Coronary artery (tissue), 2 donors: ENCODE measurements around the gene TPBGL.

ENCODE experiments used
- DNase-seq: peaks from one replicate; pipeline ENCODE4 v3.0.0-alpha.2; 2017; ENCODE audit warnings: low spot score
- H3K27ac ChIP-seq, 2 donors: fragments of 200-600 bp; sonication (generic); one replicate each; pipeline ENCODE4 v1.5.1; 2016 to 2019
- H3K4me3 ChIP-seq: fragments of 200-600 bp; sonication (generic); 2 replicates; pipeline ENCODE4 v1.5.1; 2016; ENCODE audit warnings: mild to moderate bottlenecking, moderate library complexity
- TF ChIP-seq, protein P1 (sequence below): fragments of 200-600 bp; sonication (generic); IDR thresholded peaks from one replicate; pipeline ENCODE4 v1.5.1; 2019; ENCODE audit warnings: antibody characterized with exemption

TPBGL gene

DNA sequence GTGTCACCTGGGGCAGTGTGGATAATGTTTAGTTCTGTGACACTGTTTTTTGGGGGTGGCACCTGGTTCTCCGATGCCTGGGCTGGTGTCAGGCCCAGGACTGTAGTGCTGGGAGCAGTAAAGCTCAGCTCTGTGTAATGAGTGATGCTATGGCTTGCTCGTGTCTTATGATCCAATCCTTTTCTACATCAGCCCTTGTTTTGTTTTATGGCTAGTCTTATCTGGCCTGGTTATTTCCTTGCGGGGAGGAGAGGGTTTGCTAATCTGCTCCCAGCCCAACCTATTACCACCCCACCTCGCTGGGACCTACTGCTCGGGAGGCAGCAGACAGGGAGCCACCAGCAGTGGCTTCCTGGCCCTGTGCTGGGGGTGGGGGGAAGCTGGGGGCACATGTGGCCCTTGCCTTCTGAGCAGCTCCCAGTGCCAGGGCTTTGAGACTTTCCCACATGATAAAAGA lies 35.0 kb upstream of the TPBGL start:
- Histone ChIP-seq H3K27ac (no peak overlapping the region), H3K4me3 (no peak overlapping the region)
- DNase-seq, result no peak
- TF ChIP-seq, protein P1, sequence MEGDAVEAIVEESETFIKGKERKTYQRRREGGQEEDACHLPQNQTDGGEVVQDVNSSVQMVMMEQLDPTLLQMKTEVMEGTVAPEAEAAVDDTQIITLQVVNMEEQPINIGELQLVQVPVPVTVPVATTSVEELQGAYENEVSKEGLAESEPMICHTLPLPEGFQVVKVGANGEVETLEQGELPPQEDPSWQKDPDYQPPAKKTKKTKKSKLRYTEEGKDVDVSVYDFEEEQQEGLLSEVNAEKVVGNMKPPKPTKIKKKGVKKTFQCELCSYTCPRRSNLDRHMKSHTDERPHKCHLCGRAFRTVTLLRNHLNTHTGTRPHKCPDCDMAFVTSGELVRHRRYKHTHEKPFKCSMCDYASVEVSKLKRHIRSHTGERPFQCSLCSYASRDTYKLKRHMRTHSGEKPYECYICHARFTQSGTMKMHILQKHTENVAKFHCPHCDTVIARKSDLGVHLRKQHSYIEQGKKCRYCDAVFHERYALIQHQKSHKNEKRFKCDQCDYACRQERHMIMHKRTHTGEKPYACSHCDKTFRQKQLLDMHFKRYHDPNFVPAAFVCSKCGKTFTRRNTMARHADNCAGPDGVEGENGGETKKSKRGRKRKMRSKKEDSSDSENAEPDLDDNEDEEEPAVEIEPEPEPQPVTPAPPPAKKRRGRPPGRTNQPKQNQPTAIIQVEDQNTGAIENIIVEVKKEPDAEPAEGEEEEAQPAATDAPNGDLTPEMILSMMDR, result no peak

DNA sequence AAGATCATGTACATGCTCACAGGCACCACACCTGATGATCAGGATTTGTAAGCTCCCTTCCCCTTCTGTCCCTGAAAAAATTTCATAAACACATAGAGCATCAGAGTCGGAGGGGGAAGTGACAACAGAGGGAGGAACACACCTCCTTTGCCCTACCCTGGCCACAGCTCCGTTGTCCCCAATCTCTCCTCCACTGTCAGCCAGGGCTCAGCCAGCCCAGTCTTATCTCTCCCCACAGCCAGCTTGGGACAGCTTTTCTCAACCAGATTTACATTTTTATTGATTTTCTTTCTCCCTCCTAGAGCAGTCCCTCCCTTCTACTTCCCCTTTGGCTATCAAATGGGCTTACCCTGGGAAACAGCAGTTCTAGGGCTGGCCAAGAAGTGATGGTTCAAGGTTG lies 32.1 kb upstream of the TPBGL start:
- Histone ChIP-seq H3K27ac (no peak overlapping the region), H3K4me3 (no peak overlapping the region)
- no peak for DNase-seq
- TF ChIP-seq, protein P1, result no peak

DNA sequence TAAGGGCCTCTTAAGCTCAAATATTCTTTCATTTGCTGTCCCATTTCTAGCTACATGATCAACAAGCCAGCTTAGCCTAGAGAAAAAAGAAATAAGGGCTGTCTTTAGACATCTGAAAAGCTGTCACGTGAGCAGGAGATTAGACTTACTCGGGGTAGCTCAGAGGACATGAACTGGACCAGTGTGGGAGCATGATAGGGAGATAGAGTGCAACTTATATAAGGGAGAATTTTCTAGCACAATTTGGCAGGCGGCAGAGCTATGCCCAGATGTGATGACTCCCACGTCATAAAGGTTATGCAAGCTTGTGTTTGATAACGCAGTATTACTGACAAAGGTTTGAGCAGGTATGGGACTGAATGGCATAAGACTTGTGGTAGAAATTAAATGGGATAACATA lies 28.2 kb upstream of the TPBGL start:
- TF ChIP-seq, protein P1, result no peak
- Histone ChIP-seq H3K27ac (no peak overlapping the region), H3K4me3 (no peak overlapping the region)
- no peak for DNase-seq

DNA sequence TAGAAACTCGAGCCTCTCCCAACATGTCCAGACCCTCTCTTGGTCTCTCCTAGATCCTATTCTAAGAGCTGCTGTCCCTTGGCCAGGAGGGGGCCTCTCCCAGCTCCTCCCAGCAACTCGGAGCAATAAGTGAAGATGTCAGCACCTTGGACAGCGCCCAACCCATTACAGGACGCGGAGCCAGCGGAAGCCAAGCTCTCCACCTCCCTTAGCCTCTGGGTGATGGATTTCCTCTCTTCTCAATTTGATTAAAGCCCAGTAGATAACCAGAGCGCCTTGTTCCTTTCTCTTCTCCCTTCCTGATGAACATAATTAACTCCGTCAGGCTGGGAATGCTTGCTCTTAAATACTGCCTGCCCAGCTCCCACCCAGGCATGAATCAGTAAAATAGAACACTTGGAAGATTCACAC lies 26.2 kb upstream of the TPBGL start:
- TF ChIP-seq, protein P1, result no peak
- no peak overlapping the region for H3K4me3 ChIP-seq
- H3K27ac ChIP-seq, result no peak overlapping the region
- no peak for DNase-seq

DNA sequence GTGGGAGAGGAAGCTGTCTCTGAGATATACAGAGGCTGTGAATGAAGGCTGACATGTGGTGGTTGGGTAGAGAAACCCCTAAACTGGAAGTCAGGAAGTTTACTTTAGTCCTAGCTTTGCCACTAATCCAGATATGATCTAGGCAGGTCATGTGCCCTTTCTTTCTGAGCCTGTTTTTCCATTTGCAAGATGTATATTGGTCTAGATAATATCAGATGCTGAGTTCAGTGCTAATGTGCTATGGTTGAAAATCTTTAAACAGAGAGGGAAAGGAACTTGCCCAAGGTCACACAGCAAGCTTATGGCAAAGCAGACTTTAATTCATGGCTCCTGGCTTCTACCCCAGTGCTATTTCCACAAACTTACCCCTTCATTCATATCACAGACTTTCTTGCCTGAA lies 25.7 kb upstream of the TPBGL start:
- TF ChIP-seq, protein P1, result no peak
- DNase-seq, result no peak
- H3K27ac ChIP-seq, result no peak overlapping the region
- H3K4me3 ChIP-seq, result no peak overlapping the region

DNA sequence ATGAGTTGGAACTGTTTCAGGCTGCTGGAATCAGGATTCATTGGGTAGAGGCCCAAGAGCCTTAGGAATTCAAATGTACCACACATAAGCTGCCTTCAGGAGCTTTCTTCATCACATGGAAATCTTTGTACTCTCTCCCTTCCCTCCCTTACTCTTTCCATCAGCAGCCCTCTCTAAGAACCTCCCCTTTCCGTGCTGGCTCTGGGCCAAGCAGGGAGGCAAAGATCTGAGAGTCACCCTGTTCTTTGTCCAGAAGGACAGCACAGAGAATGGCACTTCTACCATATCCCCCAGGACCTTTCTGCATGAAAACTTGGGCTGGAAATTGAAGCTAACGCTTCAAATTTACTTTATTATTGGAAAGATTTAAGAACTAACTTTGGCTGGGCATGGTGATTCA lies 20.7 kb upstream of the TPBGL start:
- DNase-seq, result no peak

DNA sequence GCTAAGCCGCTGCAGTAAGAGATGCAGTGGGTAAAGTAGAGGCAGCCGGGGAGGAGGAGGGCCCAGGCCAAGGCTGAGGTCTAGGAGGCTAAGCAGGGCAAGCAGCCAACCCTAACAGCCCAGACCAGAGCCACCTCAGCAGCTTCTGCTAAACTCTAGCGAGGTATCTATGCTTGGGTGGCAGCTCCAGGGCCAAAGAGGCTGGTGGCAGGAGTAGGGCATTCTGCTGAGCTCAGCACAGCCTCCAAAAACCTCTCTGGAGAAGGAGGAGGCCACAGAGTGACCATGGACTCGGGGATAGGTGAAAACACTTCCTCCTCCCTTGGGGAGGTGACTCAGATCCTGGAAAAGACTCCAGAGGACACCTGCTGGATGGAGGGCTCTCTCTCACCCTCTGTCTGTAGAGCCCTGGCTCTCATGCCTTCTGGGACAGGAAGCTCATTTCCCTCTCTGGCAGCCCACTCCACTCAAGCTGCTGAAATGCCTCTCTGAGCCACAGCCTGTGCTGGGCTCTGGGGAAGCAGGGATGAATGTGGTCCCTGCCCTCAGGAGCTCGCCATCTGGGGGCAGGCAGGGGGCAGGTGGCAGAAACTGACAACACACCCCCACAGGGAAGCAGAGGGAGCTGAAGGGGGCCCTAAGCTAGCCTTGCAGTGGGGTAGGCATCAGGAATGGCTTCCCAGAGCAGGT lies 16.5 kb upstream of the TPBGL start:
- no peak overlapping the region for H3K4me3 ChIP-seq
- no peak for DNase-seq
- TF ChIP-seq, protein P1, result no peak
- H3K27ac ChIP-seq, result no peak overlapping the region

More for the DNA sequence above, 20.7 kb upstream of the TPBGL start:
- H3K27ac ChIP-seq, result no peak overlapping the region
- H3K4me3 ChIP-seq, result no peak overlapping the region
- TF ChIP-seq, protein P1, result no peak
